ENCODE results near the gene FOXJ3. TPM values are rescaled to one million over a fixed set of nuclear protein-coding genes. Genes with fewer than 3 reads are reported as not detected.

FOXJ3 gene
- total and polyA plus RNA-seq, 10 donors, result 8.9 to 85.8 (median 57.3) TPM

GRCh38 chr1:42379794-42380585 is 45.0 kb upstream of the FOXJ3 start:
- peak overlapping the region; percentile 45 to 86 (median 60) for H3K4me3 ChIP-seq
- no peaks in the 10 kb centered on the region for H3K9me3 ChIP-seq
- intact Hi-C loops (cut with DNase I; ENCODE audit: low total_unique reads), result no loop called here
- WGBS, 5 donors, result 2 to 7% (median 3%) methylated on average over 9 to 34 of the region's 34 CpGs
- no peak for DNase-seq
- no peak overlapping the region for H3K27ac ChIP-seq
- no peak for TF ChIP-seq POLR2A (IDR thresholded peaks at IDR 0.05)
- TF ChIP-seq POLR2AphosphoS5 (IDR thresholded peaks at IDR 0.05), result no peak
- TF ChIP-seq CTCF (IDR thresholded peaks at IDR 0.05 in 8 of 11, conservative IDR thresholded peaks at IDR 0.05 in 3 of 11), result no peak
- H3K36me3 ChIP-seq, result no peaks in the 10 kb centered on the region
- H3K27me3 ChIP-seq (replicated peaks in 1 of 7), result peaks cover 0 to 65% (median 20%) of the 10 kb centered on the region in 7 donors
- peaks cover 4 to 18% (median 13%) of the 10 kb centered on the region in 6 donors for H3K4me1 ChIP-seq

GRCh38 chr1:42372796-42373195 is 37.8 kb upstream of the FOXJ3 start:
- Histone ChIP-seq H3K27ac (no peak overlapping the region), H3K4me1 (no peaks in the 10 kb centered on the region), H3K27me3 (replicated peaks in 1 of 7) (peaks cover 0 to 17% (median 0%) of the 10 kb centered on the region in 7 donors), H3K4me3 (no peak overlapping the region), H3K36me3 (no peaks in the 10 kb centered on the region), H3K9me3 (no peaks in the 10 kb centered on the region)
- intact Hi-C loops (cut with DNase I; ENCODE audit: low total_unique reads), result no loop called here
- no peak for DNase-seq
- WGBS, 5 donors, result 88 to 100% (median 88%) methylated on average over 2 of the region's 2 CpGs
- no peak for TF ChIP-seq POLR2A (IDR thresholded peaks at IDR 0.05)
- TF ChIP-seq POLR2AphosphoS5 (IDR thresholded peaks at IDR 0.05), result no peak
- no peak for TF ChIP-seq CTCF (IDR thresholded peaks at IDR 0.05 in 8 of 11, conservative IDR thresholded peaks at IDR 0.05 in 3 of 11)

GRCh38 chr1:42370876-42371549 is 36.0 kb upstream of the FOXJ3 start:
- Histone ChIP-seq H3K4me3 (no peak overlapping the region), H3K4me1 (no peaks in the 10 kb centered on the region), H3K27me3 (replicated peaks in 1 of 7) (peaks cover 0 to 10% (median 0%) of the 10 kb centered on the region in 7 donors), H3K36me3 (no peaks in the 10 kb centered on the region), H3K9me3 (no peaks in the 10 kb centered on the region), H3K27ac (no peak overlapping the region)
- intact Hi-C loops (cut with DNase I; ENCODE audit: low total_unique reads), result no loop called here
- TF ChIP-seq POLR2AphosphoS5 (IDR thresholded peaks at IDR 0.05), result no peak
- no peak for TF ChIP-seq POLR2A (IDR thresholded peaks at IDR 0.05)
- no peak for TF ChIP-seq CTCF (IDR thresholded peaks at IDR 0.05 in 8 of 11, conservative IDR thresholded peaks at IDR 0.05 in 3 of 11)
- no peak for DNase-seq

- Histone ChIP-seq H3K27ac (no peak overlapping the region), H3K4me1 (no peaks in the 10 kb centered on the region), H3K36me3 (no peaks in the 10 kb centered on the region), H3K9me3 (no peaks in the 10 kb centered on the region), H3K4me3 (no peak overlapping the region), H3K27me3 (replicated peaks in 1 of 7) (peaks cover 0 to 10% (median 0%) of the 10 kb centered on the region in 7 donors)
- TF ChIP-seq CTCF (IDR thresholded peaks at IDR 0.05 in 8 of 11, conservative IDR thresholded peaks at IDR 0.05 in 3 of 11) (no peak), POLR2A (IDR thresholded peaks at IDR 0.05) (no peak), POLR2AphosphoS5 (IDR thresholded peaks at IDR 0.05) (no peak)
- intact Hi-C loops (cut with DNase I; ENCODE audit: low total_unique reads), result no loop called here
- DNase-seq, result no peak
- WGBS, 5 donors, result 78 to 89% (median 85%) methylated on average over 1 of the region's 1 CpG
Measured at GRCh38 chr1:42369471-42369870, 34.4 kb upstream of the FOXJ3 start.

Data from spleen (tissue), 11 donors.